ENCODE results near the gene WDR45B. TPM values are rescaled to one million over a fixed set of nuclear protein-coding genes. Genes with fewer than 3 reads are reported as not detected.
A peak's percentile ranks its signal among the peaks of the same experiment; 100 is the strongest.

Gene WDR45B
- total RNA-seq, 4 donors from 2014 or later = 68.8 to 90.0 (median 77.2) TPM

DNA sequence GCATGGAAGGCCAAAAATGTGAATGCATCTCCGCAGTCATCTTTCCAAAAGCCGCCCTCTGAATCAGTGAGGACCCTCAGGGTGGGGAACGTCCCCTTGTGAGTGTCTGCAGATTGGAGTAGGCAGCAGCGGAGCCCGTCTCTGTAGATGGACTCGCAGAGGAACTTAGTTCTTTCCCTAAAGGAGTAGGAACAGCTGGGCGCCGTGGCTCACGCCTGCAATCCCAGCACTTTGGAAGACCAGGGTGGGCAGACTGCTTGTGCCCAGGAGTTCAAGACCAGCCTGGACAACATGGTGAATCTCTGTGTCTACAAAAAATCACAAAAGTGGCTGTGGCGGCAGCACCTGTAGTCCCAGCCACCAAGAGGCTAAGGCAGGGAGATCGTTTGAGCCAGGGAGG lies 53.7 kb downstream of the WDR45B start:
- no peaks in the 10 kb centered on the region for H3K9me3 ChIP-seq
- H3K4me1 ChIP-seq = peaks cover 7 to 33% (median 21%) of the 10 kb centered on the region in 4 donors
- H3K27ac ChIP-seq = no peak overlapping the region

DNA sequence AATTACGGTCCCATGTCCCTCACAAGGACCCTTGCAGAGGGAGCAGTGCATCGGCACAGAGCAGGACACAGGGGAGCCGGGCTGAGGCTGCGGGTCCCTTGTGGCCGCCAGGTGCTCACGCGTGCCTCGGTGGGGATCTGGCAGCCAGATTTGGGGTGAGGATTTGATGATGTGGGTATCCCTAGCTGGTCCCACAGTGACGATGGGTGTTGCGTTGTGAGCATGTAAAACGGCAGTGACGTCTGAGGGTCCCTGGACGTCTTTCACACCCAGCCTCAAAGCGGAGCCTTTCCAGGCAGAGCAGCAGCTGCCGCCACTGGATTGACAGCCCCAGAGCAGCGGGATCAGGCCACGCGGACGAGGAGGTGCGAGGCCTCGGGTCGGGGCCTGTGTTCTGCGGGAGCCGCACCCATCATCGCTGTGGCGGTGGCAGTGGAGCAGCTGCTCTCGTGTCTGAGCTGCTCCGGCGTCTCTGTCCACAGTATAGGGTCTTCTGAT lies 54.6 kb downstream of the WDR45B start:
- Histone ChIP-seq H3K27ac (peak overlapping the region; percentile 75 to 93 (median 88)), H3K4me1 (peaks cover 7 to 33% (median 19%) of the 10 kb centered on the region in 4 donors), H3K9me3 (no peaks in the 10 kb centered on the region), H3K4me3 (peak overlapping the region; percentile 34 to 59 (median 52)), H3K27me3 (no peaks in the 10 kb centered on the region), H3K36me3 (peaks cover 0 to 27% (median 0%) of the 10 kb centered on the region in 3 donors)
- DNase-seq = no peak
- TF ChIP-seq POLR2A (IDR thresholded peaks at IDR 0.05) = no peak
- TF ChIP-seq, protein P1, sequence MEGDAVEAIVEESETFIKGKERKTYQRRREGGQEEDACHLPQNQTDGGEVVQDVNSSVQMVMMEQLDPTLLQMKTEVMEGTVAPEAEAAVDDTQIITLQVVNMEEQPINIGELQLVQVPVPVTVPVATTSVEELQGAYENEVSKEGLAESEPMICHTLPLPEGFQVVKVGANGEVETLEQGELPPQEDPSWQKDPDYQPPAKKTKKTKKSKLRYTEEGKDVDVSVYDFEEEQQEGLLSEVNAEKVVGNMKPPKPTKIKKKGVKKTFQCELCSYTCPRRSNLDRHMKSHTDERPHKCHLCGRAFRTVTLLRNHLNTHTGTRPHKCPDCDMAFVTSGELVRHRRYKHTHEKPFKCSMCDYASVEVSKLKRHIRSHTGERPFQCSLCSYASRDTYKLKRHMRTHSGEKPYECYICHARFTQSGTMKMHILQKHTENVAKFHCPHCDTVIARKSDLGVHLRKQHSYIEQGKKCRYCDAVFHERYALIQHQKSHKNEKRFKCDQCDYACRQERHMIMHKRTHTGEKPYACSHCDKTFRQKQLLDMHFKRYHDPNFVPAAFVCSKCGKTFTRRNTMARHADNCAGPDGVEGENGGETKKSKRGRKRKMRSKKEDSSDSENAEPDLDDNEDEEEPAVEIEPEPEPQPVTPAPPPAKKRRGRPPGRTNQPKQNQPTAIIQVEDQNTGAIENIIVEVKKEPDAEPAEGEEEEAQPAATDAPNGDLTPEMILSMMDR (IDR thresholded peaks at IDR 0.05) = no peak

More for the DNA sequence above, 53.7 kb downstream of the WDR45B start:
- H3K27me3 ChIP-seq = no peaks in the 10 kb centered on the region
- DNase-seq = no peak
- peaks cover 0 to 30% (median 0%) of the 10 kb centered on the region in 3 donors for H3K36me3 ChIP-seq
- no peak overlapping the region for H3K4me3 ChIP-seq
- no peak for TF ChIP-seq POLR2A (IDR thresholded peaks at IDR 0.05)
- TF ChIP-seq, protein P1 (IDR thresholded peaks at IDR 0.05) = no peak

DNA sequence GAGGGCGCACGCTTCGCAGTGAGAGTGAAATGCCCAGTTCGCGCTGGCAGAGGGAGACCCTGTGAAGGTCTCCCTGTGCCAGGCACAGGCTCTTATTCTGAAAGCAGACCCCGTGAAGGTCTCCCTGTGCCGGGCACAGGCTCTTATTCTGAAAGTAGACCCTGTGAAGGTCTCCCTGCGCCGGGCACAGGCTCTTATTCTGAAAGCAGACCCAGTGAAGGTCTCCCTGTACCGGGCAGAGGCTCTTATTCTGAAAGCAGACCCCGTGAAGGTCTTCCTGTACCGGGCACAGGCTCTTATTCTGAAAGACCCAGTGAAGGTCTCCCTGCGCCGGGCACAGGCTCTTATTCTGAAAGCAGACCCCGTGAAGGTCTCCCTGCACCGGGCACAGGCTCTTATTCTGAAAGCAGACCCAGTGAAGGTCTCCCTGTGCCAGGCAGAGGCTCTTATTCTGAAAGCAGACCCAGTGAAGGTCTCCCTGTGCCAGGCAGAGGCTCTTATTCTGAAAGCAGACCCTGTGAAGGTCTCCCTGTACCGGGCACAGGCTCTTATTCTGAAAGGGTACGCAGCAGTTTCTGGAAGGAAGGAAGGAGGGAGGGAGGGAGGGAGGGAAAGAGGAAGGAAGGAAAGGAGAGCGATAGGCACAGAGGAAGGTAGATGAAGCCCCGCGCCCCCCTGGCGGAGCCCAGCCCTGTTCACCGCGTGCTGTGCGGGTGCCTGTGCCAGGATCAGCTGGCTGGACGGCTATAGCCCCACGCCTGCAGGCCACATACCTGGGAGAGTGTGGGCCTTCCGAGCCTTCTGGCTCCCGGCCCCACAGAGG lies 55.3 kb downstream of the WDR45B start:
- H3K4me1 ChIP-seq = peaks cover 7 to 33% (median 19%) of the 10 kb centered on the region in 4 donors
- DNase-seq = peak; percentile 59 to 85 (median 67)
- peak overlapping the region; percentile 34 to 59 (median 52) for H3K4me3 ChIP-seq
- no peaks in the 10 kb centered on the region for H3K9me3 ChIP-seq
- peak overlapping the region; percentile 75 to 93 (median 88) for H3K27ac ChIP-seq
- no peaks in the 10 kb centered on the region for H3K27me3 ChIP-seq
- peaks cover 0 to 26% (median 0%) of the 10 kb centered on the region in 3 donors for H3K36me3 ChIP-seq
- TF ChIP-seq POLR2A (IDR thresholded peaks at IDR 0.05) = no peak
- TF ChIP-seq, protein P1 (IDR thresholded peaks at IDR 0.05) = no peak

DNA sequence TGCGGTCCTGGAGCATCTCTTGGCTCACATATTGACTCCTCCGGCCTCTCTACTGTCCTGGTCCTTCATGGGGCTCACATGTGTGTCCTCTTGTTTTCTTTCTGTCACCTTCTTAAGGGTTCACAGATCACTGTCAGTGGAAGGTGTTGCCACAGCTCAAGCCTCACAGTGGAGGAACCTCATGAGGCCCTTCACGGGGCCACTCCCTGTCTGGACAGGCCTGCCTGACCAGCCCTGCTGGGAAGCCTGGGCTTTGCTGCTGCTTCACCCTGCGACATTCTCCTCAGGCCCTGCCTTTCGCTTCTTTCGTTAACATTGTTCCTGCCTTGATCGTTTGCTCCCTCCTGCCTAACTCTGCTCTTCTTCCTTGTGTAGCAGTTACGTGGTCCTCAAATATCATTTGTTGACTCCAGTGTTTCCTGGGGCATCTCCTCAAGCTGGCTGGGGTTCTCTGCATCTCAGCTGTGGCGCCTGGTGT lies 55.9 kb downstream of the WDR45B start:
- peak overlapping the region; percentile 75 to 93 (median 88) for H3K27ac ChIP-seq
- peak overlapping the region in 1 of 4 donors; percentile 59 for H3K4me3 ChIP-seq
- no peaks in the 10 kb centered on the region for H3K9me3 ChIP-seq
- no peaks in the 10 kb centered on the region for H3K27me3 ChIP-seq
- TF ChIP-seq, protein P1 (IDR thresholded peaks at IDR 0.05) = no peak
- TF ChIP-seq POLR2A (IDR thresholded peaks at IDR 0.05) = no peak
- H3K4me1 ChIP-seq = peaks cover 7 to 33% (median 19%) of the 10 kb centered on the region in 4 donors
- peaks cover 0 to 27% (median 0%) of the 10 kb centered on the region in 3 donors for H3K36me3 ChIP-seq
- DNase-seq = peak in 1 of 3 donors; percentile 64

DNA sequence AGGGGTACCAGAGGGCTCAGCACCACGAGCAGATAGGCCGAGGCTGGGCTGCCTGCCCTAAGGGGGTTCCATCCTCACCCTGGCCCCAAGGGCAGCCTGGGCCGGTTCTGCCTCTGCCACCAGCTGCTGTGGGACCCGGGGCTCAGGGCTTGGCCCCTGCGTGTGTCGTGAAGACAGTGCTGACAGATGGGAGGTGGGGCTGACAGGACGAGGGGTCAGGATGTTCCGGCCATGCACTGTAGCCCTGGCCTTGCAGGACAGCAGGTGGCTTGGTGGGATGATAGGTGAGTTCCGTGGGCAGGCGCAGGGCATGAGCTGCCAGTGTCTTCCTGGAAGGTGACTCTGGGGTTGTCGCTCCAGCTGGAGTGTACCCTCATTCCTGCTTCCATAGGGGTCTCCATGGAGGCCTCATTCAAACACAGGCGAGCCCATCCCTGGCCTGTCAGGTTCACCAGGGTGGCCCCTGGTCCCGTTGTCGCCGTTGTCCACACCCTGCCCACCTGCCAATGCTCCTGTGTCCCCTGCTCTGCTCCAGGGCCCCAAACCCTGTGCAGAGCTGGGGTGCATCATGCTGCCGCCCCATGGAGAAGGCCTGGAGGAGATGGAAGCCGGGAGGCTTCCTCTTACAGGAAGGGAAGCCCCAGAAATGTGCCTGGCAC lies 57.2 kb downstream of the WDR45B start:
- DNase-seq = no peak
- Histone ChIP-seq H3K36me3 (peaks cover 0 to 26% (median 0%) of the 10 kb centered on the region in 3 donors), H3K27me3 (no peaks in the 10 kb centered on the region), H3K27ac (peak overlapping the region; percentile 75 to 93 (median 88)), H3K9me3 (no peaks in the 10 kb centered on the region), H3K4me1 (peaks cover 7 to 33% (median 17%) of the 10 kb centered on the region in 4 donors), H3K4me3 (no peak overlapping the region)
- TF ChIP-seq POLR2A (IDR thresholded peaks at IDR 0.05) = no peak
- TF ChIP-seq, protein P1 (IDR thresholded peaks at IDR 0.05) = no peak

Measured in Peyer's patch (tissue), 4 donors.